MM.1S (cell line): ENCODE results near the gene AOC2.

Source experiments
- DNase-seq: peaks from one replicate; pipeline ENCODE4 v3.0.0-alpha.2; 2015
- H2AFZ ChIP-seq: fragments of 300-600 bp; sonication (generic); 2 replicates; pipeline ENCODE4 v1.6.0; 2016; ENCODE audit warnings: antibody characterized with exemption, low read length
- H3F3A ChIP-seq: fragments of 300-600 bp; sonication (generic); 2 replicates; pipeline ENCODE4 v1.6.1; 2016; ENCODE audit warnings: mild to moderate bottlenecking, antibody characterized with exemption, low read length, moderate library complexity, mixed read lengths; ENCODE audit not compliant: insufficient read depth
- H3K27ac ChIP-seq: fragments of 300-600 bp; sonication (generic); 2 replicates; pipeline ENCODE4 v1.5.1; 2016; ENCODE audit warnings: mild to moderate bottlenecking, low read length
- H3K27me3 ChIP-seq: fragments of 300-600 bp; sonication (generic); replicated peaks from 2 replicates; pipeline ENCODE4 v1.6.0; 2016; ENCODE audit warnings: low read length; ENCODE audit not compliant: insufficient read depth
- H3K36me3 ChIP-seq: fragments of 300-600 bp; sonication (generic); replicated peaks from 2 replicates; pipeline ENCODE4 v1.6.1; 2016; ENCODE audit warnings: mild to moderate bottlenecking, low read length, mixed read lengths; ENCODE audit not compliant: insufficient read depth
- H3K4me1 ChIP-seq: fragments of 300-600 bp; sonication (generic); 2 replicates; pipeline ENCODE4 v1.6.1; 2016; ENCODE audit warnings: low read length, mixed read lengths
- H3K4me2 ChIP-seq: fragments of 300-600 bp; sonication (generic); 2 replicates; pipeline ENCODE4 v1.6.0; 2016; ENCODE audit warnings: low read depth, low read length
- H3K4me3 ChIP-seq: fragments of 300-600 bp; sonication (generic); 2 replicates; pipeline ENCODE4 v1.5.1; 2016; ENCODE audit warnings: low read length, mixed read lengths
- H3K79me2 ChIP-seq: fragments of 300-600 bp; sonication (generic); 2 replicates; pipeline ENCODE4 v1.6.1; 2016; ENCODE audit warnings: mixed run types, low read length, mixed read lengths
- H3K9ac ChIP-seq: fragments of 300-600 bp; sonication (generic); 2 replicates; pipeline ENCODE4 v1.6.1; 2016; ENCODE audit warnings: low read length, mixed read lengths
- H3K9me2 ChIP-seq: fragments of 300-600 bp; sonication (generic); replicated peaks from 2 replicates; pipeline ENCODE4 v1.6.1; 2016; ENCODE audit warnings: mild to moderate bottlenecking, low read length, mixed read lengths; ENCODE audit not compliant: insufficient read depth
- H3K9me3 ChIP-seq: fragments of 300-600 bp; sonication (generic); replicated peaks from 2 replicates; pipeline ENCODE4 v1.6.1; 2016; ENCODE audit warnings: mild to moderate bottlenecking, low read length, mixed read lengths; ENCODE audit not compliant: insufficient read depth
- H4K20me1 ChIP-seq: fragments of 300-600 bp; sonication (generic); 2 replicates; pipeline ENCODE4 v1.6.1; 2016; ENCODE audit warnings: mild to moderate bottlenecking, low read length, moderate library complexity, mixed read lengths; ENCODE audit not compliant: insufficient read depth
- CTCF ChIP-seq: fragments of 300-600 bp; sonication (generic); IDR thresholded peaks from 2 replicates; pipeline ENCODE4 v1.5.1; 2016; ENCODE audit warnings: antibody characterized with exemption, low read length, mixed read lengths
- EZH2 ChIP-seq: fragments of 300-600 bp; sonication (generic); optimal IDR thresholded peaks from 2 replicates; pipeline ENCODE3; 2017; ENCODE audit warnings: low read depth, mild to moderate bottlenecking, antibody characterized with exemption, low read length, mixed read lengths
- EZH2phosphoT487 ChIP-seq: fragments of 300-600 bp; sonication (generic); IDR thresholded peaks from 2 replicates; pipeline ENCODE4 v1.6.1; 2018; ENCODE audit warnings: antibody characterized with exemption, low read length

The AOC2 gene

GRCh38 chr17:42821176-42821575, 23.2 kb upstream of the AOC2 start:
- no peak for DNase-seq
- TF ChIP-seq EZH2phosphoT487 (no peak), EZH2 (no peak), CTCF (no peak)
- peaks cover 39% of the 10 kb centered on the region for H3K79me2 ChIP-seq
- H3K9ac ChIP-seq: no peak overlapping the region
- H3K9me3 ChIP-seq: no peaks in the 10 kb centered on the region
- no peak overlapping the region for H3K27ac ChIP-seq
- H3K36me3 ChIP-seq: peaks cover 7% of the 10 kb centered on the region; the same call in 1 of the 2 replicates
- H3K4me2 ChIP-seq: no peak overlapping the region
- H4K20me1 ChIP-seq: no peaks in the 10 kb centered on the region
- peaks cover 6% of the 10 kb centered on the region; the same call in 1 of the 2 replicates for H3F3A ChIP-seq
- no peak overlapping the region for H3K4me3 ChIP-seq
- no peak overlapping the region for H2AFZ ChIP-seq
- H3K4me1 ChIP-seq: 0 out of 2 replicates have a peak, but pooled peaks cover 4% of the 10 kb centered on the region
- no peaks in the 10 kb centered on the region for H3K9me2 ChIP-seq
- 0 out of 2 replicates have a peak, but pooled peaks cover 2% of the 10 kb centered on the region for H3K27me3 ChIP-seq

GRCh38 chr17:42827472-42827871, 16.9 kb upstream of the AOC2 start:
- TF ChIP-seq EZH2phosphoT487 (no peak), EZH2 (no peak), CTCF (no peak)
- Histone ChIP-seq H3K9ac (no peak overlapping the region), H4K20me1 (no peaks in the 10 kb centered on the region), H3F3A (no peaks in the 10 kb centered on the region), H3K9me3 (no peaks in the 10 kb centered on the region), H3K4me3 (no peak overlapping the region), H3K9me2 (no peaks in the 10 kb centered on the region), H3K4me1 (peaks cover 6% of the 10 kb centered on the region; the same call in 1 of the 2 replicates), H3K27me3 (0 out of 2 replicates have a peak, but pooled peaks cover 2% of the 10 kb centered on the region), H3K79me2 (peaks cover 16% of the 10 kb centered on the region), H2AFZ (no peak overlapping the region), H3K4me2 (no peak overlapping the region), H3K27ac (no peak overlapping the region), H3K36me3 (no peaks in the 10 kb centered on the region)
- DNase-seq: no peak

GRCh38 chr17:42830971-42831370, 13.4 kb upstream of the AOC2 start:
- no peaks in the 10 kb centered on the region for H3K9me3 ChIP-seq
- H3K79me2 ChIP-seq: peaks cover 33% of the 10 kb centered on the region
- no peak overlapping the region for H3K27ac ChIP-seq
- H3K4me1 ChIP-seq: peaks cover 9% of the 10 kb centered on the region
- H3K36me3 ChIP-seq: no peaks in the 10 kb centered on the region; the same call in 1 of the 2 replicates
- H3K4me3 ChIP-seq: no peak overlapping the region
- no peak for TF ChIP-seq CTCF
- TF ChIP-seq EZH2phosphoT487: no peak
- TF ChIP-seq EZH2: no peak
- DNase-seq: no peak
- H3F3A ChIP-seq: no peaks in the 10 kb centered on the region; the same call in 1 of the 2 replicates
- no peaks in the 10 kb centered on the region for H3K9me2 ChIP-seq
- H2AFZ ChIP-seq: no peak overlapping the region
- no peak overlapping the region for H3K9ac ChIP-seq
- no peak overlapping the region for H3K4me2 ChIP-seq
- H3K27me3 ChIP-seq: 0 out of 2 replicates have a peak, but pooled peaks cover 1% of the 10 kb centered on the region
- no peaks in the 10 kb centered on the region for H4K20me1 ChIP-seq
